Measurements from ENCODE around the gene CST7.
"Not testable (repeated sequence)": the region's sequence is repeated elsewhere in the genome, so short reads cannot be mapped to it uniquely, and the experiment has no call there.

Gene CST7

GRCh38 chr20:24948939-24949679 is at the start of gene CST7:
CST7 (plus strand) TSS chr20:24949269; CDS start chr20:24949506, 237 bp downstream.
- DNase-seq: no peak

- DNase-seq: no peak
Measured at GRCh38 chr20:24906806-24907205, 42.3 kb upstream of the CST7 start.

GRCh38 chr20:24908642-24909041 is 40.4 kb upstream of the CST7 start:
- no peak for DNase-seq

- no peak for DNase-seq
Measured at GRCh38 chr20:24909086-24909780, 39.8 kb upstream of the CST7 start.

GRCh38 chr20:24909861-24910260 is 39.2 kb upstream of the CST7 start:
- no peak for DNase-seq

- no peak for DNase-seq
Measured at GRCh38 chr20:24910461-24910860, 38.6 kb upstream of the CST7 start.

GRCh38 chr20:24911461-24911860 is 37.6 kb upstream of the CST7 start:
- no peak for DNase-seq

- no peak for DNase-seq
Measured at GRCh38 chr20:24912397-24913075, 36.5 kb upstream of the CST7 start.

GRCh38 chr20:24913076-24913628 is 35.9 kb upstream of the CST7 start:
- DNase-seq: no peak

- no peak for DNase-seq
Measured at GRCh38 chr20:24914388-24915241, 34.5 kb upstream of the CST7 start.

- DNase-seq: no peak
Measured at GRCh38 chr20:24915440-24915839, 33.6 kb upstream of the CST7 start.

- DNase-seq: no peak
Measured at GRCh38 chr20:24915892-24916291, 33.2 kb upstream of the CST7 start.

- DNase-seq: no peak
Measured at GRCh38 chr20:24916412-24916811, 32.7 kb upstream of the CST7 start.

GRCh38 chr20:24917056-24917455 is 32.0 kb upstream of the CST7 start:
- no peak for DNase-seq

- peak; percentile 38 for DNase-seq
Measured at GRCh38 chr20:24917797-24918578, 31.1 kb upstream of the CST7 start.

GRCh38 chr20:24918579-24919566 is 30.2 kb upstream of the CST7 start:
- DNase-seq: no peak

- not testable (repeated sequence) for DNase-seq
Measured at GRCh38 chr20:24919665-24920064, 29.4 kb upstream of the CST7 start.

GRCh38 chr20:24920706-24921105 is 28.4 kb upstream of the CST7 start:
- not testable (repeated sequence) for DNase-seq

GRCh38 chr20:24929259-24929658 is 19.8 kb upstream of the CST7 start:
- not testable (repeated sequence) for DNase-seq

Data from NCI-H1436 (cell line).